ENCODE data around the gene BTG4.

BTG4 gene

DNA sequence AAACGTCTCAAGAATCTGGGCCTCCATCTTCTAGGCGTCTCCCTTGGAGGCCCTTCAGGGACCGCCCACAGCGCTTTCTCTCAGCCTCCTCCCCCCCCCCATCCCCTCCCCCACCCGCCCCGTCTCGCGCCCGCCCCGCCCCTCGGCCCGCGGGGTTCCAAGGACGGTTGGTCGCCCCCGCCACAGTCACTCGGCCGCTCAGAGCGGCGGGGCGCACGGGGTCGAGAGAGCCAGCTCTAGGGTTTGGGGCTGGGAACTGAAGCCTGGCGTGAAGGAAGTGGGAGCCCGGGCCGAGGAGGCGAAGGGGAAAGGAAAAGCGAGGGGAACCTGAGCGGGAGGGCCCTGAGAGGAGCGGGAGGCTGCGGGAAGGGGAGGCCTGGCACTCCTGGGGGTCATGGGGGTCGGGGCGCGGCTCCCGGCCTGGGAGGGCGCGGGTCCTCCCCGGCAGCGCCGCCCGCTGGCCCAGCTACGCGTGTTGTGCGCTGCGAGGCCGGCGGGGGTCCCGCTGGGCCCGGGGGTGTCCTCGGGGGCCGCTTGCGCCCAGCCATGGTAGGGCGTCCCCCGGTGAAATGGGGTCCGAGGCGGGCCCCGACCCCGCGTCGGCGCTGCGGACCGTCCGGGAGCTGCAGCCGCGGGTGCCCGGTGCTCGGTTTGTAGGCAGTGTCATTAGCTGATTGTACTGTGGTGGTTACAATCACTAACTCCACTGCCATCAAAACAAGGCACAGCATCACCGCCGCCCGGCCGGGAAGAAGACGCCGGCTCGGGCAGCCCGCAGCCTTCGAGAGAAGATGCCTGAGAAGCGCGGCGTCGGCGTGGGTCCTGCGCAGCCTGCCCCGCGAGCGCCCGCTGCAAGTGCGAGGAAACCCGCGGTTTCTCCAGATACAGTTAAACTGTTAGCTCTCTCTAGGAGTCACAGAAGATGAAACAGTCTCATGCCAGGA is at the start of gene BTG4:
BTG4 (minus strand) TSS at position 91 of the 944 bp plus-strand sequence. CDS start 13,610 bp downstream, outside the sequence.
- peak; percentile 53 for DNase-seq

DNA sequence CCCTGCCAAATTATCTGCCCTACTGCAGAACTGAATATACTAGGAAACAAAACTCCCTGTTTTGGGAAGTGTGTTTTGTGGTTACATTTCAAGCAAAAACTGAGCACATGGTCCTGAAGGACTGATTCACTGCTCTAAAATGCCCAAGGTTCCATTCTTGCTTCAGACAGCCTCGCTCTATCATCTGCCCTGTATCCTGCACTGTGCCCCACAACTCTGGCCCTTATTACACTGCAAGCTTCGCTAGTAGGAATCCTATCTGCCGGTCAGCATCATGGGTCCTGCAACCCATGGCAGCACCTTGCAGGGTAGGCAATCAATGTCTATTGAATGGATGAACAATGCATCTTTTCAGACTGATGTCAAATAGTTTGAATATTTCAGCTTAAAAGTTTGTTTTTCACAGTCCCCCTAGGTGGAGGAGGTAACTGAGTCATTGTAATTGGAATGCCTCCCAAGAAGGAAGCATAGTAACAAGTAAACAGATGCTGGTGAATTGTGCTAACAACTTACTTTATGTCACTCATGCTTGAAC is 49.7 kb upstream of the BTG4 start:
- no peak for DNase-seq

DNA sequence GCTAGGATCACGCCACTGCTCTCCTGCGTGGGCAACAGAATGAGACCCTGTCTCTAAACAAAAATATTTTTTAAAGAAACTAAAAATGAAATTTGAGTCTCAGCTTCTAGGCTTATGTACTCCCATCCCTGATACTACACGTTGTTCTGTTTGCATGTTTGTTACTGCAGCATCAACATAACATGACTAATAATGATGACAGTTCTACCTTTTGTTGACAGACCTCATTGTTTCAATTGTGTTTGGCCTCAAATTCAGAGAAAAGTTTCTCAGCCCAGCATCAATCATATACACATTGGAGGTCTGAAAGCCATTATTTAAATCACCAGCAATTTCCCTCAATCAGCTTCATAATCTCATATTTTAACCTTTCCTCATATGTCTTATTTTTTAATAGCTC is 49.1 kb upstream of the BTG4 start:
- DNase-seq: no peak

GRCh38 chr11:111560800-111561199 is 48.6 kb upstream of the BTG4 start:
- DNase-seq: no peak

DNA sequence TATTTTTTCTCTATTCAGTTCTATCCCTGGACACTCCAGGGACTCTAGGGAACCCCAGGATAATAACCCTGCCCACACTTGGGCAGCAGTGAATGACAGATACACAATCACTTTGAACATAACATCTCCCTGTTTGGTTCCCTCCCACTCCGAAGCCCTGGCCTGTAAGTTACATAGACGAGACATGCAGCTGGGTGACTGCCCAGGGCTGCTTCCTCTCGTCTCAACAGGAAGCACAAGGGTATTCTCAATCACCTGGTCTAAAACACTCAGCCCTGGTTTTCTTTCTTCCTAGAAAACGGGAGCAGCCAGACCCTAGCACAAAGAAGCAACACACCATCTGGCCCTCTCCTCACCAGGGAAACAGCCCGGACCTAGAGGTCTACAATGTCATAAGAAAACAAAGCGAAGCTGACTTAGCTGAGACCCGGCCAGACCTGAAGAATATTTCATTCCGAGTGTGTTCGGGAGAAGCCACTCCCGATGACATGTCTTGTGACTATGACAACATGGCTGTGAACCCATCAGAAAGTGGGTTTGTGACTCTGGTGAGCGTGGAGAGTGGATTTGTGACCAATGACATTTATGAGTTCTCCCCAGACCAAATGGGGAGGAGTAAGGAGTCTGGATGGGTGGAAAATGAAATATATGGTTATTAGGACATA is 47.7 kb upstream of the BTG4 start:
- no peak for DNase-seq

- no peak for DNase-seq
These were observed 45.4 kb upstream of the BTG4 start for GRCh38 chr11:111557425-111558111.

GRCh38 chr11:111555255-111555654 is 43.1 kb upstream of the BTG4 start:
- no peak for DNase-seq

DNA sequence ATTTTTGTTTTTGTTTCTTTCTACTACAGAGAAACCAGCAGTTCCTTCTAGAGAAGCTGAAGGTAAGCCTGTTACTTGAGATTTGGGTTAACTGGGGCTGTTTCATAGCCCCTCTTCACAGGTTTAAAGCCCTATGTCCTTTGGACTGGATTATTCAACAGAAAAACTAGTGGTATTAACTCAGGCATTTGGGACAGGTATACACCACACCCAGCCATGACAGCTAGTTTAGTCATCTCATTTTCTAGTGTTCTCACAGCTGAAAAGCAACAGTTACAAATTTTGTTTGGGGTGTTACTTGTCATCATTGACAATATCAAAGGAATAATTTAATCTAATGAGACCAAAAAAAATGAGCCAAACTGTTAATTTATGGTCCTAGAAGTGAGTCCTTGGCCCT is 42.3 kb upstream of the BTG4 start:
- no peak for DNase-seq

DNA sequence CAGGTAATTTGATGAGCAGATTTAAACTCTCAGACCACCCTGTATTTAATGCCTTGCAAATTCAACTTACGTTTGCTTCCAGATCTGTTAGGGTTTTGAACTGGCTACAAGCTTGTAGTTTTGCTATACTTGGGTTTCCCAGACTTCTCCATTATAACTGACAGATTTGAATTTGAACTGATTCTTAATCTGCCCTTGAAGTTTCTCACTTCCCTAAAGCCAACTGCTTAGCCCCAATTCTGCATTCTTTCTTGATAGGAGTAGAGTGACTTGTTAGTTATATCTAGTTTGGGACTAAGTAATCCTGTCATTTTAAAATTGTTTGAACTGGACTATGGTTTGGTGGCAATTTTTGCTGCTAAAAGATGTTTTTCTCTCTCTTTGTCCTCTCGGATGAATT is 38.1 kb upstream of the BTG4 start:
- no peak for DNase-seq

- no peak for DNase-seq
These were observed 37.6 kb upstream of the BTG4 start for GRCh38 chr11:111549869-111550203.

DNA sequence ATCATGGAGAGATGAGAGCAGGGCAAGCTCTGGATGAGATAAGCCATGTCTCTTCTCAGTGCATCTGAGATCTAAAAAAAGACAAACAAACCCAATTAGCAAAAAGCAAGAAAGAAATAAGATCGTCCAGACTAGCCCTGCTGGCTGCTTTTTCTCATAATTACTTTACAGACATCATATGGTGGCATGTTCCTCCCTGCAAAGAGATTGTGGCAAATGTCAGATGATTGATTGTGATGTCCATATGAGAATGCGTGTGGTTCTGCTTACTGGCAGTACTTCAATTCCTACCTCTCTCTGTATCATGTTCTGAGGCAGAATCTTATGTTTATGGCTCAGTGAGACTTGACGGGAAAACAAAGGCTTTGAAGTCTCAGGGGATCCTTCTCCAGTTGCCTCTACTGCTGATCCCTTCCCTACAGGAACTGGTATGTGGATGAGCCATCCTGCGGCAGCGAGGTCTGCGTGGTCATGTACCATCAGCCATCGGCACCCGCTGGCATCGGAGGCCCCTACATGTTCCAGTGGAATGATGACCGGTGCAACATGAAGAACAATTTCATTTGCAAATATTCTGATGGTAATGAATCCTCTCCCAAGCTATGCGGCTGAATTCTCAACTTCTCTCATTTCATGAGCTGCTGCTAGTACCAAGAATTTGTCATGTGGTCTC is 37.1 kb upstream of the BTG4 start:
- no peak for DNase-seq

DNA sequence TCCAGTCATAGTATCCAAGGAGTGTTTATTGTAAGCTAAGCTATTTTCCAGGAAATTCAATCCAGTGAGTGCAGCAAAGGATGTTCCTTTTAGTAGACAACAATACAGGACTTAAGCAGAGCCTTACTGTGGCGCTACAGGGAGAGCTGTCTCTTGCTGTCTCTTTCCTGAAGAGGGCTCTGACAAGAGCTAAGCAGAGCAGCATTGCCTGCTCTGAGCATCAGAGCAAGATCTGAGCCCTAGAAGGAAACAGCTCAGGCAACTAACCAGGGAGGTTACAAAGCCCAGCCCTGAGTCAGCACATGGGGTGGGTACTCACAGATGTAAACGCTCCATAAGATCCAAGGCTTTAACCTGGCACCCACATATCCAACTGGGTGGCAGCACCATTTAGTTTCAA is 36.3 kb upstream of the BTG4 start:
- no peak for DNase-seq

DNA sequence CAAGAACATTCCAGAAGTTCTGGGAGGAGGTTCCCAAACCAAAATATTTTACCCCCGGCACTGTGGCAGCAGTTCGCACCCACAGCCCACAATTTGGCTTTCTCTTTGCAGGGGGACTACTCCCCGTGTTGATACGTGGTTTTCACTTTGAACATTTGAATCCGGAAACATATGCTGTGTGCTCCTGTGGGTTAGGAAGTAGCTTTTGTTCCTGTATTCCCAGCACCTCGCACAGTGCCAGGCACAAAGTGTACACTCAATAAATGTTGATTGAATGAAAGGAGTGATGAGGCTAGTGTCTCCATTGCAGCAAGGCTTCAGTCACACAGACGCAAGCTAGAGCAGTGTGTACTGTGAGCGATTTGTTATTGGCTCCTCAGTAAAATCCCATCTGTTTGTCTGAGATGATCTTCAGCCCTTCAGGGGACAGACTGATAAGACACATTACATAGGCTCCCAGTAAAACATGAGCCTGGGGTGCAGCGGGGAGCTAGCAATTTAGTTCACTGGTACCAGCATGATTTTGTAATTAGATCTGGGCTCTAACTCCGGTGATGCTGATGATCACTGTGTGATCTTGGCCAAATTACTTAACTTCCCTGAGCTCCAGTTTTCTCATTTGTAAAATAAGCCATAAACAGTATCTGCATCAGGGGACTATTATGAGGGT is 30.6 kb upstream of the BTG4 start:
- no peak for DNase-seq

DNA sequence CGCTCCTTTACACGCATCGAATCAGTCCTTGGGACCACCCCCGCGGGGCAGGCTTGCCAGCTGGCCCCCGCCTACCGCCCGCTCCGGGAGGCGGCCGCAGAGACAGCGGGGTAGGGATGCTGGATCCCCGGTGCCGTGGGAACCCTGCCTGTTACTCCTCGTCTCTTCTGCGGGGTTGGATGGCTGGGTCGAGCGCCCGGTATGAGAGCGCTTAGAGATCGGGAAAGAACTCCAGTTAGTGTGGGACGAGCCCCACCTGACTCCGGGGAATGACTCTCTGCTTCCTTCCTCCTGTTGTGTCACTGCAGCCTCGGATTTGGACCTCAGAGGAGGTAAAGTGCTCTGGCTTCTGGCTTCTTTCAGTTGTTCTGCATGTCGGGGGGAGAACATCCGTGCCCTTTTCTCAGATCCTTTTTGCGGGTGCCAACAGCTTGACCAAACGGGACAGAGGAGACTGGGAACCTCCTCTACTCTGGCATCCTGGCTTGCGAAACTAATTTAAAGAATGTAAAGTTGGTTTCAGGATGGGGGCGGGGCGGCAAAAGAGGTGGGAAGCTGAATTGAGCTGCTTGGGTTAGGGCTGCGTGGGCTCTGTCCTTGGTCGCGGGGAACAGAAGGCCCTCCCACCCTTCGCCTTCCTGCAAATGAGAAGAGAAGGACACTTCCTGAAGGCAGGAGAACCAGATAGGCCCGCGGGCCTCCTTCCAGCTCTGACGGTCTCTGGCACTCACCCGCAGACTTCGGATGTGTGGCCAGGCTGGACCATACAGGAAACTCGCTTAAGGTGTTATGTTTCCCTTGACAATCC is 29.3 kb upstream of the BTG4 start:
- DNase-seq: no peak

DNA sequence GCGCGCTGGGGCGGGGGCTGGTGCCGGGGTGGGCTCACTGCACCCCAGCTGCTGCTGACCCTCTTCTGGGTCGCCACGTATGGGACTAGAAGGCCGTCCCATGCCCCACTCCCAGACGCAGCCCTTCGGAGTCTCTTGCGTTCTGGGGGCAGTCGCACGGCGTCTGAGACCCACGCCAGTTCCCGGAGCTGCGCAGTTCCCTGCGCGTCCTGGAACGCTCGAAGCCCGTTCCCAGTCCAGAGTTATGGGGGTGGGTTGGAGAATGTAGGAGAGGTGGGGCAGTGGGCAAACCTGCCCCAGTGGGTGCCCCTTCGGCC is 28.7 kb upstream of the BTG4 start:
- no peak for DNase-seq

GRCh38 chr11:111540114-111540936 is 28.1 kb upstream of the BTG4 start, which contains the start of gene LAYN:
Gene LAYN (plus strand): TSS chr11:111540720. CDS start chr11:111540844, 124 bp downstream.
- DNase-seq: peak; percentile 49

DNA sequence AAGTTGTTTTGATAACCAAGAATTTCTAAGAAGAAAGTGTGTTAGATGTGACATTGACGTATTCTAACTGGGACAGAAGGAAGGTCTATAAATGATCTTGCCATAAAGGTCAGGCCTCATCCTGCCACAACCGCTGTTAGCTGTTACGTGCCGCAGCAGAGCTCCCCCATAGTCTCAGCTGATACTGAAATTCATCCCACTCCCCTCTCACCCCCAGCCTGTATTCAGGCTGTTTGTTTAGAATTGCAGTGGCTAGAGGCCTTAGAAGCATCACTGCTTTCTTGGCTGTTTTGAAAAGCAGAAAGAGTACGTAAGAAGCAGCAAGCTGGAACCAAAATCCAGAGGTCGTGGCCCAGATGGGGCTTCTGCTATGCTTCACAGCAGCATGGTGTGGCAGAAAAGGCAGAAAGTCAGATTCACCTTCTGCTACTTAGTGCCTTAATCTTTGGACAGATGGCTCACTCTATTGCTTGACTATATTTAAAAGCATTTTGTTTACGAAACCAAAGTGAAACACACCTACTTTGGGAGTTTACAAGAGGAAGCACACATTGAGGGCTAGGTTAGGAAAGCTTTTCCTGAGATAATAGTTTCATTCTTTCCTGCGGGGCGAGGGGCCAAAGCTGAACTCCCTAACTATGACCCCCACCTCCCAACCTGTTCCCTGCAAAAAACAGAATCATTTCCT is 27.4 kb upstream of the BTG4 start:
- no peak for DNase-seq

DNA sequence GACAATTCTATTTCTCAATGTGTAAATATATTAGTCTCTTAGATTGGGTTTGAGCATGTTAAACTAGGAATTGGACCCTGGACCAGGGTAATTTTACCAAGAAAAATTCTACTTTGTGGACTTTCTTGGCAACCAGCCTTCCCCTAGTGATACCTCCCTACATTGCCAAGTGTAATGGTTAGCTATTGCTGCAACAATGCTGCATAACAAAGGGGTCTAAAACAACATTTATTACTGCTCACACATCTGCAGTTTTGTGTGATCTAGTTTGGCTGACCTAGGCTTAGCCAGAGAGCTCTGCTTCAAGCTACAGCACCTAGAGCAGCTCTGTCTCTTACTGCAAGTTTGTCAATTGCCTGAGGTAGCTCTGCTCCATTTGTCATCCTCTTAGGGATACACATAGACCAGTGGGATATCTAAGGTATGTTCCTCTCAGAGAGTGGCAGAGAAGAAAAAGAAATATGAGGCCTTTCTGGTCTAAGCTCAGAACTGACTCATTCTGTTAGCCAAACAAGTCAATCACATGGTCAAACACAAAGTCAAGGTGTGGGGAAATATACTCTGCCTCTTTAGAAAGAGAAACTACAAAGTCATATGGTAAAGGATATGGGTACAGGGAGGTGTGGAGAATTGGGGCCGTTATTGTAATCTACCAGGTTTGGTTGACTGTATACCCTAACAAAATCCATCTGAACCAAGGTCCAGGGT is 26.4 kb upstream of the BTG4 start:
- DNase-seq: no peak

DNA sequence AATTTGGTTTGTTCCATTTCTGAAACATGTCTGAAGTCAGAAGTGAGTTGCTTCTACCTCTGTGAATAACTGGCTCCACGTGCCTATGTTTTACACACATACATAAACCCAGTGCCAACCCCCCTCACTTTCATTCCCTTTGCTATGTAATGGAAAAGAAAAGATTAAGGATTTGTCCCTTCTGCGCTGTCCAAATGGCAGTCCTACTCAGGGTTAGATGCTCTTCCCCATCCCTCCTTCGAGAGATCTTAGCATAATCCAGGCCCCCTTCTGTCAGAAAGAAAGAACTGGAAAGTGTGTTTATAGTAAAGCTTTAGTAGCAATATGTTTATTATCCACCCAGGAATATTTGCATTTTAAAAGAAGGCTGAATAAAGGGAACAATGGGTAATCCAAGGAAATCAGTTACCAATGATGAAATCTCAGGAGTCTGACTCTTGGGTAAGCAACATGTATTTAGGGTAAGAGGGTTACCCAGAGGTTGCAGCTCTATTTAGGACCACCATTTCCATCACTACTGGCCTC is 25.2 kb upstream of the BTG4 start:
- DNase-seq: no peak
